Stimulated activated CD4-positive, alpha-beta T cell treated with anti-CD3 and anti-CD28 coated beads, Interleukin-2, amount 100 ng/mL, for 48 hours (primary cell): ENCODE results near the gene SMIM5.
A peak's percentile ranks its signal among the peaks of the same experiment; 100 is the strongest.

Source experiments
- DNase-seq, 2 donors: peaks; one replicate each; pipeline ENCODE4 v3.0.0-alpha.2; 2020

SMIM5 gene

GRCh38 chr17:75642182-75642783 is 9.0 kb downstream of the SMIM5 start:
- DNase-seq: no peak

- DNase-seq: no peak
These were observed 9.8 kb downstream of the SMIM5 start for GRCh38 chr17:75642784-75643642.

- DNase-seq: no peak
These were observed 10.4 kb downstream of the SMIM5 start for GRCh38 chr17:75643643-75644017.

- no peak for DNase-seq
These were observed 12.3 kb downstream of the SMIM5 start for GRCh38 chr17:75645501-75645888.

DNA sequence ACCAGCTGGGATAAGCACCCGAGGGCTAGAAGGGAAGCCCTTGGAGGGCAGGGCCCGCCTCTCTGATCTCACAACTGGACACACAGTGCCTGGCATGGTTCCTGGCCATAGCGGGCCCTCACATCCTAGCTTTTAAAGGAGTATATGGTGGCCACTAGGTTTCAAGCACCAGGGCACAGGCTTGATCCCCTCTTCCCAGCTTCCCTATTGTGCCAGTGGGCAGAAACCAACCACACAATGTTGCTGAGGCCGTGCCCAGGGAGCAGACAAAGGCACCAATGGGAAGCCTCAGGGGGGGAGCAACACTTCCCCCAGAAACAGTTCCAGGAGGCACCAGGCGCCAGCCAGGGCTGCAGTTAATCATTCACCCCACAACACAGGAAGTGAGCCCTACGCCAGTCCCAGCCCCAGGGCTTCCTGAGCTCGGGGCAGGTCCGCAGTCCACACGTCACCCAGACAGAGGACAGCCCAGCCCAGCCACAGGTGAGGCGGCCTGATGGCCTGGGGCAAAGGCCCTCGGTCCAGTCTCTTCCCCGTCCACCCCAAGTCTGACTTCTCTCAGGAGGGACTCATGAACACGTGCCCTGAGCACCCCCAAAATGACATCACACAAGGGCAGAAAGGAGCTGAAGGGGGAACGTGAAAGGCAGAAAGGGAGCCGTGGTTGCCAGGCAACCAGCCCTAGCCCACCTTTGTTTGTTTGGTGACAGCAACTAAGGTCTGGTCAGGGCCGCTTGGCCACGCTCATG is 12.8 kb downstream of the SMIM5 start:
- DNase-seq: no peak

DNA sequence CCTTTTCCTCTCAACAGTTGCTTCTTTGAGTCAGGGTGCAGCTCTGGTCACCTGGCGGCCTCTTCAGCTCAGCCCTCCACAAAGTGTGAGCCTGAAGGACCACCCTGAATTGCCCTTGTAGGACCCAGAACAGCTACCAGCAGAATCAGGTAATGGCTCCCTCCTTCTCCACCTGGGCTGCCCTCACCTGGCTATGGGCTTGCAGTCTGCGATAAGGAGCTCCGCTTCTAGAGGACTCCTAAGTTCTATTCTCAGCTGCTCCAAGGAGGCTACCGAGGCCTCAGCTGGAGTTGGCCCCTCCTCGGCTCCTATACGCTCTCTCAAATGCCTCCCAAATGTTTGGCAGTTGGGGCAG is 13.4 kb downstream of the SMIM5 start:
- no peak for DNase-seq

DNA sequence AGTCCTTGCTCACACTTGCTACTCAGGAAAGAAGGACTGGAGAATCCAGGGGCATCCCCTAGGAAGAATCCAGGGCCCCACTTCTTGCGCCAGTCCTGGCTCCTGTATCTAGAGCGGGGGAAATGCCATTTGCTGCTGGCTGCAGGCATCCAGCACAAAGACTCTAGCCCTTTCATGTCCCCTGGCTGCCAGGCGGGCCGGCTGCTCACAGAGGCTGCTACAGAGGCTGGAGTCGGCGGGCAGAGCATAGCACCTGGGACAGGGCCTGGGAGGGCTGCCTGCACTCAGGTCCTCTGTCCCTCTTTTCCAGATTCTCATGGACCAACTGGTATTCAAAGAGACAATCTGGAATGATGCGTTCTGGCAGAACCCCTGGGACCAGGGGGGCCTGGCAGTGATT is 13.8 kb downstream of the SMIM5 start:
- DNase-seq: no peak

DNA sequence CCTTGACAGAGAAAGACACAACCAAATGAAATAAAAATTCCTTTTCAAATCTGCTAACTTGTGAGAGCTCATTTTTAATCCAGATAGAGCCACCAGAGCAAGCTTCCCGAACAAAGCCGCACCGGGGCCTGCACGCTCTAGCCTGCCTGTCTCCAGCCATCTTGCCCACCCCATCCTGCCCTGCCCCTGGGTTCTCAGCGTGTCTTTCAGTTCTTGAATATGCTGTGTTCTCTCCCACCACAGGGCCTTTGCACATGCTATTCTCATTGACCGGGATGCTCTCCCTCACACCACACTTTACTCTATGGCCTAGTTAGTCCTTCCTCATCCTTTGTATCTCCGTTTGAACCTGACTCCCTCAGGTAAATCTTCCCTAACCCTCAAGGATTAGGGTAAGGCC is 14.7 kb downstream of the SMIM5 start:
- DNase-seq: no peak

- no peak for DNase-seq
These were observed 16.5 kb downstream of the SMIM5 start for GRCh38 chr17:75649687-75650086.

DNA sequence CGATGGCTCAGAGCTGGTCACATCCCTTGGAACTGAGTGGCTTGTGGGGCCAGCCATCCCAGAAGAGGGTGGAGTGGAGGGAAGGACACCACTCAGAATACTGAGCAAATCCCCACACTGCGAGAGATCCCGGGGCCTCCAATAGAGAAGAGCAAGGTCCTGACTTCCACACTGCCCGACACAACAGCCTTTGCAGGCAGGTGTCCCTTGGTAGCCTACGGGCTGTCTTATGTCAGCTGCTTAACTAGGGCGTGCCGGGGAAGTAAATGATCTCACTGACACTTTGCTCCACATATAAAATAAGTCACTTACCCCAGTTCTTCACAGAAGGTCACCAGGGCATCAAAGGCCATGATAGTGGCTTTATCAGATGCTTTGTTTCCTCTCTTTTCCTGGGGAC is 17.6 kb downstream of the SMIM5 start:
- no peak for DNase-seq

GRCh38 chr17:75652341-75652740 is 19.1 kb downstream of the SMIM5 start:
- no peak for DNase-seq

- DNase-seq: no peak
These were observed 19.8 kb downstream of the SMIM5 start for GRCh38 chr17:75652934-75653549.

GRCh38 chr17:75654176-75654575 is 20.9 kb downstream of the SMIM5 start:
- no peak for DNase-seq

DNA sequence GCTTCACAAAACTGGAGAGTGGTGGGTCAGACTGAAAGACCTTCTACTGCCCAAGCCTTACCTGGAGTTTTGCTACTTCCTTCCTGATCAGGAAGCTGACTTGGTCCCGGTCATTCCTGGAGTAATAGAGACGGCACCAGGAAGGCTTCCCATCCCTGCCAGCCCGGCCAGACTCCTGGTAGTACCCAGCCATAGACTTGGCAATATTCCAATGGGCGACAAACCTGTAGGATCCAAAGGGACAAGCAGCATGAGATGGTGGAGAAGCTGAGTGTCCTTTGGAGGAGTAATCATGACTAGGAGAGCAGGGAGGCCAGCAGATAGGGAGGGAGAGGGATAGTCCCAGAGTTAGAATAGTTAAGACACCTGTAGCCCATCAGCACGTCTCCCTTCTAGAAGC is 25.0 kb downstream of the SMIM5 start:
- no peak for DNase-seq

DNA sequence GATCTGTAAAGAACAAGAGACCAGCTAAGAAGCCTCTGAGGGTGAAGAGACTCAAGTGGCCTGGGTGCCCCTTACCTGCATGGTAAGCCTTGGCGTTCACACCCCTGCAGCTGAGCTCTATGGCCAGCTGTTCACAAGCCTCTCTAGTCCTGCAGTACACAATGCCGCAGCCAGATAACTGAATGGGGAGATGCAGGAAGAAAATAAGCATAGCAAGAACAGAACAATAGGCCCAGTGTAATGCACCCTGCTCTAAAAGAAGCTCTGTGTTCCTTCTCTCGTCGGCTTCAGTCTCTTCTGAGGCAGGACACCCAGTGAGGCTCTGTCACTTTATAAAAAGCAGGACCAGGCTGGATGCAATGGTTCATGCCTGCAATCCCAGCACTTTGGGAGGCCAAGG is 28.3 kb downstream of the SMIM5 start:
- DNase-seq: no peak

- DNase-seq: no peak
These were observed 29.3 kb downstream of the SMIM5 start for GRCh38 chr17:75662511-75662910.

DNA sequence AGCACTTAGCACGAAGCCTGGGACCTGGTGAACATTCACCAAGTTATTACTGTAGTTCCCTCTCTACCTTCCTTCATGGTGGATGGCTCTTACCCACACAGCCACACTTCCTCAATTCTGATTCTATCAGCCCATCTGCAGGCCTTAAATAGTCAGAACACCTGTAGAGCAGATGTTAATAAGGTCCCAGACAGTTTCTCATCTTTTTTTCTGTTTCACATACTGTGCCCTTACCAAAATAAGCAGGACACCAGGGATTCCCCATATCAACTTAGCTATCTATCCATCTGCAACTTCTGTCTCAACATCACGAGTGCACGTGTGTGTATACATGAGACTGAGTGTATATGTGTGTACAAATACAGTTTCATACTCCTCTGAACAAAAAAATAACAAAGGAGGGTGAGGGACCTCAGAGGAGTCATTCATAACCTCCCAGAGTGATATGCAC is 30.9 kb downstream of the SMIM5 start:
- DNase-seq: no peak

- DNase-seq: no peak
These were observed 32.7 kb downstream of the SMIM5 start for GRCh38 chr17:75665981-75666380.

DNA sequence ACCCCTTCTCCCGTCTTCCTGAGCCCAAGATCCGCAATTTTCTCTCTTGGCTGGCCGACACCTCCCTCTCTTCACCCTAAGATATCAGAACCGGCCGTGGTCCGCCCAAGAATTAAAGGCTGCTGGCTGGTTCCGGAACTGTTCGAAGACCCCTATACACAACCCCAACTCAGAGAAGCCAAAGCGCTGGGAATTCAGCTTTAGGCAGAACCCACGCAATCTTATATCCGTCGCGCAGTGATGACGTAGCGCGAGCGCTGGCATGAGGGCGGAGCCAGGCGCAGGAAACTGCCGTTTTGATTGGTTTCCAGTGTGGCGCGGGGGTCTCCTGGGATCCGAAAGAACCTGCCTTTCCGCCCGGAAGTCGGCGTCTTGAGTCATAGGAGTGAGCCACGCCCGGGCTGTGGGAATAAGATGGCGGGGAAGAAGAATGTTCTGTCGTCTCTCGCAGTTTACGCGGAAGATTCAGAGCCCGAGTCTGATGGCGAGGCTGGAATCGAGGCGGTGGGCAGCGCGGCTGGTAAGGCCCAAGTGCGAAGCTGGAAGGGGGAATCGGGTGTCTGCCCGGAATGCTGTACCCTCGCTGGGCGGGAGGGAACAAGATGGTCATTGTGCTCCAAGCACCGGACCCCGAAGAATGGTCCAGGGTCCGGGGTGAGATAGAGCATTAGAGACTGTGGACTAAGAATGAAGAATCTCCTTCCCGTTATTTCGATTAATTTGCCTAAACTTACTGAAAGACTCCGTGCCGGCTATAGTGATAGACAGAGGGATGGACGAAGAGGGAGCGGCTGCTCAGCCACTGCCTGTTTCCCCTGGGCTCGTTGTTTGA is 33.9 kb downstream of the SMIM5 start, which contains the start of the genes RECQL5 and SAP30BP:
Gene RECQL5 (minus strand): TSS at position 196 of the 832 bp plus-strand sequence. CDS start 597 bp downstream, outside the sequence.
Gene SAP30BP (plus strand): TSS at position 380 of the 832 bp plus-strand sequence. CDS start 35 bp downstream, at position 415.
- DNase-seq: peak; percentile 99

DNA sequence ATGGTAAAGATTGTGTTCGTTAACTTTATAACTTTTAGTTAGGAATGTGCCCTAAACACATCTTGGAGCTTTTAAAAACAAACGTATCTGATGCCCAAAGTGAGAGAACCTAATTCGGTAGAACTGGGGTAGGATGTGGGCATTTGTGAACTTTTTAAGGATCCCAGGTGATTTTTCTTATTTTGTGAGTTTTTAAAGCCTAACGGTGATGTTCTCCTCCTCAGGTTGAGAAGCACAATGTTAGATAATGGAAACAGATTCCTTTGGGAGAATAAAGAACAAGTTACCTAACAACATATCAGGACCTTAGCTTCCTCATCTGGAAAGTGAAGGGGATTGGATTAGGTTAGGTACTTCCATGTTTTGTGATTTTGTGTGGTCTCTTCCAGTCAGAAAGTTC is 34.6 kb downstream of the SMIM5 start:
- DNase-seq: no peak

DNA sequence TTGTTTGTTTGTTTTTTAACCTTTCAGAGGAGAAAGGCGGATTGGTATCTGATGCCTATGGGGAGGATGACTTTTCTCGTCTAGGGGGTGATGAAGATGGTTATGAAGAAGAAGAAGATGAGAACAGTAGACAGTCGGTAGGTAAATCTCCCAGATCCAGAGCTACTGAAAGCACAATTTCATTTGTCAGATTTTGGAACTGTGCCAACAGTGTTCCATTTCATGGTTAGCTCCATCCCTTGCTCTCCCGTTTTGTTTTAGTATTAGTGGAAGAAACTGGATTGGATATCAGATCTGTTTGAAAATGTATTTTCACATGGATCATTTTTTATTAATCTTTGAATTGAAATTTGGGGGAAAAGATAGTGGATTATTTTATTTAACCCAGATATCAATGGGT is 35.3 kb downstream of the SMIM5 start:
- DNase-seq: no peak

GRCh38 chr17:75670868-75671267 is 37.6 kb downstream of the SMIM5 start:
- no peak for DNase-seq
